Measurements from ENCODE around the gene KRT75.

DNA sequence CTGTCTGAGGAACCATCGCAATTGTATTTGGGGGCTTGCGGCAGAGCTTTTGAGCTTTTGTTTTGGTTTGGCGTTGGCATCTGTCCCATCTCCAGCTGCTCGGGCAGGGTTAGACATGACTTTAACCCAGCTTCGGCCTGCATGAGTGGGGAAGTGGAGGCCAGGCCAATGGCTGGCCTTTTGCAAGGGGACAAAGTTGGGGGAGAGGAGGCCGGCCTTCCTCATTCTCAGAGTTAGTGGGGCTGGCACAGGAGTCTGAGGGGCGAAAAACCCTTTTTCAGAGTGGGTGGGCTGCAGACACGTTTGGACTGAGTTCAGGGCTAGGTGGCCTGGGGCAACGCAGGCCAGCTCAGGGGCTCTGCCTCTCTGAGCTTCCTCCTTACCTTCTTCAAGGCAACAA lies 33.3 kb downstream of the KRT75 start:
- no peak for TF ChIP-seq CTCF (IDR thresholded peaks at IDR 0.05)
- TF ChIP-seq POLR2A (IDR thresholded peaks at IDR 0.05) = no peak
